HT1080 (cell line): ENCODE measurements around the gene GRID1. TPM values are rescaled to one million over a fixed set of nuclear protein-coding genes. Genes with fewer than 3 reads are reported as not detected.
A peak's percentile ranks its signal among the peaks of the same experiment; 100 is the strongest.
"Not testable (repeated sequence)": the region's sequence is repeated elsewhere in the genome, so short reads cannot be mapped to it uniquely, and the experiment has no call there.

Source experiments
- DNase-seq: peaks from one replicate; pipeline ENCODE4 v3.0.0-alpha.2; 2015; ENCODE audit warnings: low read depth
- total RNA-seq: library from RNA; depleted of rRNA; stranded (reverse); fragments of >200 nt; shearing (Covaris generic); gene quantifications from 2 replicates; pipeline ENCODE4 v1.2.3, GENCODE V29; 2014

The GRID1 gene
- total RNA-seq, 1 experiment from 2014 or later = 5.4 TPM

- no peak for DNase-seq
Observed at GRCh38 chr10:86392723-86393094, 26.1 kb upstream of the GRID1 start.

GRCh38 chr10:86391986-86392722 is 25.6 kb upstream of the GRID1 start:
- DNase-seq = no peak

GRCh38 chr10:86391236-86391840 is 24.7 kb upstream of the GRID1 start:
- DNase-seq = no peak

GRCh38 chr10:86390337-86391120 is 23.9 kb upstream of the GRID1 start:
- DNase-seq = no peak

- no peak for DNase-seq
Observed at GRCh38 chr10:86389441-86390193, 23.0 kb upstream of the GRID1 start.

- not testable (repeated sequence) for DNase-seq
Observed at GRCh38 chr10:86389109-86389440, 22.5 kb upstream of the GRID1 start.

GRCh38 chr10:86388119-86388704 is 21.6 kb upstream of the GRID1 start:
- DNase-seq = no peak

GRCh38 chr10:86387178-86387794 is 20.7 kb upstream of the GRID1 start:
- no peak for DNase-seq

- DNase-seq = no peak
Observed at GRCh38 chr10:86385806-86386205, 19.2 kb upstream of the GRID1 start.

- DNase-seq = no peak
Observed at GRCh38 chr10:86377797-86378146, 11.2 kb upstream of the GRID1 start.

- DNase-seq = peak; percentile 70
Observed at GRCh38 chr10:86376852-86377796, 10.5 kb upstream of the GRID1 start.

GRCh38 chr10:86376403-86376802 is 9.8 kb upstream of the GRID1 start:
- no peak for DNase-seq

- no peak for DNase-seq
Observed at GRCh38 chr10:86375204-86375603, 8.6 kb upstream of the GRID1 start.

GRCh38 chr10:86374664-86375063 is 8.1 kb upstream of the GRID1 start:
- DNase-seq = no peak

GRCh38 chr10:86373828-86374227 is 7.2 kb upstream of the GRID1 start:
- DNase-seq = no peak

GRCh38 chr10:86373251-86373650 is 6.7 kb upstream of the GRID1 start:
- DNase-seq = no peak

- no peak for DNase-seq
Observed at GRCh38 chr10:86372784-86373239, 6.2 kb upstream of the GRID1 start.

- no peak for DNase-seq
Observed at GRCh38 chr10:86372119-86372783, 5.7 kb upstream of the GRID1 start.

GRCh38 chr10:86371691-86372090 is 5.1 kb upstream of the GRID1 start:
- no peak for DNase-seq
